ENCODE measurements around the gene TMEM165.

TMEM165 gene

GRCh38 chr4:55458611-55459010 lies 62.9 kb downstream of the TMEM165 start:
- Histone ChIP-seq H3K27me3 (replicated peaks; ENCODE audit: insufficient read depth, low read length) (no peaks in the 10 kb centered on the region), H3K27ac (ENCODE audit: low read length) (no peak overlapping the region), H3K9me3 (replicated peaks; ENCODE audit: insufficient read depth, low read length) (no peaks in the 10 kb centered on the region), H2AFZ (ENCODE audit: low read length) (no peak overlapping the region), H3K9ac (ENCODE audit: low read length) (no peak overlapping the region), H3K79me2 (ENCODE audit: low read length) (no peaks in the 10 kb centered on the region), H3K4me3 (ENCODE audit: low read length) (no peak overlapping the region), H4K20me1 (ENCODE audit: insufficient read depth, low read length) (no peaks in the 10 kb centered on the region), H3K36me3 (replicated peaks; ENCODE audit: insufficient read depth, low read length) (no peaks in the 10 kb centered on the region), H3K4me2 (ENCODE audit: low read depth, low read length) (no peak overlapping the region), H3K4me1 (ENCODE audit: low read length) (no peaks in the 10 kb centered on the region), H3K9me2 (replicated peaks; ENCODE audit: insufficient read depth, low read length) (no peaks in the 10 kb centered on the region), H3F3A (ENCODE audit: insufficient read depth, low read length) (no peaks in the 10 kb centered on the region)
- no peak for DNase-seq
- TF ChIP-seq EZH2phosphoT487 (IDR thresholded peaks at IDR 0.05; ENCODE audit: low read length) (no peak), EZH2 (optimal IDR thresholded peaks at IDR 0.05; ENCODE audit: low read depth, low read length) (no peak), CTCF (IDR thresholded peaks at IDR 0.05; ENCODE audit: low read length) (no peak)

- Histone ChIP-seq H3K4me3 (ENCODE audit: low read length) (no peak overlapping the region), H3K27me3 (replicated peaks; ENCODE audit: insufficient read depth, low read length) (no peaks in the 10 kb centered on the region), H3K27ac (ENCODE audit: low read length) (no peak overlapping the region), H3K9ac (ENCODE audit: low read length) (no peak overlapping the region), H3K4me2 (ENCODE audit: low read depth, low read length) (no peak overlapping the region), H3K9me3 (replicated peaks; ENCODE audit: insufficient read depth, low read length) (no peaks in the 10 kb centered on the region), H4K20me1 (ENCODE audit: insufficient read depth, low read length) (no peaks in the 10 kb centered on the region), H3F3A (ENCODE audit: insufficient read depth, low read length) (no peaks in the 10 kb centered on the region), H3K4me1 (ENCODE audit: low read length) (no peaks in the 10 kb centered on the region), H3K79me2 (ENCODE audit: low read length) (no peaks in the 10 kb centered on the region), H2AFZ (ENCODE audit: low read length) (no peak overlapping the region), H3K36me3 (replicated peaks; ENCODE audit: insufficient read depth, low read length) (no peaks in the 10 kb centered on the region), H3K9me2 (replicated peaks; ENCODE audit: insufficient read depth, low read length) (no peaks in the 10 kb centered on the region)
- TF ChIP-seq EZH2phosphoT487 (IDR thresholded peaks at IDR 0.05; ENCODE audit: low read length) (no peak), EZH2 (optimal IDR thresholded peaks at IDR 0.05; ENCODE audit: low read depth, low read length) (no peak), CTCF (IDR thresholded peaks at IDR 0.05; ENCODE audit: low read length) (no peak)
- DNase-seq: no peak
These were observed 70.2 kb downstream of the TMEM165 start for GRCh38 chr4:55466001-55466400.

GRCh38 chr4:55468724-55469123 lies 73.0 kb downstream of the TMEM165 start:
- Histone ChIP-seq H3K9ac (ENCODE audit: low read length) (no peak overlapping the region), H2AFZ (ENCODE audit: low read length) (no peak overlapping the region), H3K9me2 (replicated peaks; ENCODE audit: insufficient read depth, low read length) (no peaks in the 10 kb centered on the region), H3K27ac (ENCODE audit: low read length) (no peak overlapping the region), H3K79me2 (ENCODE audit: low read length) (no peaks in the 10 kb centered on the region), H3K4me3 (ENCODE audit: low read length) (no peak overlapping the region), H3F3A (ENCODE audit: insufficient read depth, low read length) (no peaks in the 10 kb centered on the region), H3K27me3 (replicated peaks; ENCODE audit: insufficient read depth, low read length) (no peaks in the 10 kb centered on the region), H3K36me3 (replicated peaks; ENCODE audit: insufficient read depth, low read length) (no peaks in the 10 kb centered on the region), H3K4me2 (ENCODE audit: low read depth, low read length) (no peak overlapping the region), H4K20me1 (ENCODE audit: insufficient read depth, low read length) (no peaks in the 10 kb centered on the region), H3K4me1 (ENCODE audit: low read length) (no peaks in the 10 kb centered on the region), H3K9me3 (replicated peaks; ENCODE audit: insufficient read depth, low read length) (no peaks in the 10 kb centered on the region)
- no peak for DNase-seq
- TF ChIP-seq EZH2phosphoT487 (IDR thresholded peaks at IDR 0.05; ENCODE audit: low read length): no peak

GRCh38 chr4:55469979-55470378 lies 74.2 kb downstream of the TMEM165 start:
- Histone ChIP-seq H3K9me2 (replicated peaks; ENCODE audit: insufficient read depth, low read length) (no peaks in the 10 kb centered on the region), H3K9ac (ENCODE audit: low read length) (no peak overlapping the region), H3K4me1 (ENCODE audit: low read length) (no peaks in the 10 kb centered on the region), H3K4me3 (ENCODE audit: low read length) (no peak overlapping the region), H2AFZ (ENCODE audit: low read length) (no peak overlapping the region), H3K79me2 (ENCODE audit: low read length) (no peaks in the 10 kb centered on the region), H3K9me3 (replicated peaks; ENCODE audit: insufficient read depth, low read length) (no peaks in the 10 kb centered on the region), H4K20me1 (ENCODE audit: insufficient read depth, low read length) (no peaks in the 10 kb centered on the region), H3K4me2 (ENCODE audit: low read depth, low read length) (no peak overlapping the region), H3K36me3 (replicated peaks; ENCODE audit: insufficient read depth, low read length) (no peaks in the 10 kb centered on the region), H3F3A (ENCODE audit: insufficient read depth, low read length) (no peaks in the 10 kb centered on the region), H3K27me3 (replicated peaks; ENCODE audit: insufficient read depth, low read length) (no peaks in the 10 kb centered on the region), H3K27ac (ENCODE audit: low read length) (no peak overlapping the region)
- TF ChIP-seq EZH2 (optimal IDR thresholded peaks at IDR 0.05; ENCODE audit: low read depth, low read length) (no peak), CTCF (IDR thresholded peaks at IDR 0.05; ENCODE audit: low read length) (no peak), EZH2phosphoT487 (IDR thresholded peaks at IDR 0.05; ENCODE audit: low read length) (no peak)
- no peak for DNase-seq

Measured in MM.1S (cell line).